NCI-H748 (cell line): ENCODE results near the gene ELAC2.

ENCODE experiments used
- DNase-seq: peaks from one replicate; lab custom pipeline; 2025; ENCODE audit not compliant: unreplicated experiment; lab: John Stamatoyannopoulos, UW

Gene ELAC2

DNA sequence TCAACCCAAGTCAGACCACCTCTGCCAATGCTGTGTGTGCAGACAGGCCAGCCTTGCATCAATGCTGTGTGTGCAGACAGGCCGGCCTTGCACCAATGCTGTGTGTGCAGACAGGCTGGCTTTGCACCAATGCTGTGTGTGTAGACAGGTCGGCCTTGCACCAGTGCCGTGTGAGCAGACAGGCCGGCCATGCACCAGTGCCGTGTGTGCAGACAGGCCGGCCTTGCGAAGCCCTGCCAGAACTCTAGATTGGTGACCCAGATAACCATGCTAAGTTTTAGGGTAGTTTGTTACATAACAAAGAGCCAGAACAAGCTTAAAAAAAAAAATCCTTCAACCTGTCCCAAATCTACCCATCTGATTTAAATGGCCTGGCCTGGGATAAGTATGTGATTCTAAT is 54.3 kb downstream of the ELAC2 start:
- no peak for DNase-seq

DNA sequence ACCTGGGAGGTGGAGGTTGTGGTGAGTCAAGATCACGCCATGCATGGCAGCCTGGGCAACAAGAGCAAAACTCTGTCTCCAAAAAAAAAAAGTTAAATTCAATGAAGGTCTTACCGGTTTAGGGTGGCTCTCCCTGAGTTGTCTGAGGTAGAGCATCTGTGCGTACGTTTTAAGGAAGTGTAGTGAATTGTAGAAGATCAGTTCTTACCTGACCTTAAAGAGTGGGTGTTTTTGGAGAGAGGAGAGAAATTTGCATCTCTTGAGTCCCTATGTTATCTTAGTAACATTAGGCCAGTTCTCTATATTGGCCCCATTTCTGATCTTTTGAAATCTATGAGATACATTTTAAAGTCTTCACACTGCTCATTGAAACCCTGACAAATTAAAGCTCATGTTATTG is 56.2 kb downstream of the ELAC2 start:
- no peak for DNase-seq

DNA sequence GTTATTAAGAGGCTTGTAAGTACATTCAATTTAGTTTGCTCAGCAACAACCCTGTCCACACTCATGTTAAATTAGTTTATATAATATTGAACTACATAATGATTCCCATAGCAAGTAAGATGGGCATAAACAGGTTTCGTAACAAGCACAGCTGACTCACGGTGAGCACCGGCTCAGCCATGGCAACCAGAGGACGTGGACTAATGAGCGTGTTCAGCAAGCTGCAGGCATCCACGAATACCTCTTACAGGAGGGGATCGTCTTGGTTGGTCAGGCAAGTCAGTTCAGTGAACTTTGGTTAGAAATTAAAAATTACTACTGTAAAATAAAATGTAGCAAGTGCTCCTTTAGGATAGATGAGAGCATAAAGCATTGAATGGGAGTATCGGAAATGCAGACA is 58.4 kb downstream of the ELAC2 start:
- DNase-seq, result no peak

DNA sequence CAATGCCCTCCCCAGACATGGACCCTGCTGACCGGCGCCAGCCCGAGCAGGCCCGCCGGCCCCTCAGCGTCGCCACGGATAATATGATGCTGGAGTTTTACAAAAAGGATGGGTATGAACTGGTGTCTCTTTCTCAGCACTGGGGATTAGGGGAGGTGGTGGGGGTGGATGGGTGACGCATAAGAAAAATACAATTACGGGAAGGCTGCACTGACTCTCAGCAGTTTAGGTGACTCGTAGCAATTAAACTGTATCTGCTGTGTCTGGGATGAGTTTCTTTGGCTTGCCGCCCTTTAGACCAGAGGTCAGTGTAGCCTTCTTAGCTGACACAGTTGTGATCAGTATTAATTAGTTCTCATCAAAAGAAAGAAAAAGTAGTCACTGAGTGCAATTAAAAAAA is 59.0 kb downstream of the ELAC2 start:
- no peak for DNase-seq

DNA sequence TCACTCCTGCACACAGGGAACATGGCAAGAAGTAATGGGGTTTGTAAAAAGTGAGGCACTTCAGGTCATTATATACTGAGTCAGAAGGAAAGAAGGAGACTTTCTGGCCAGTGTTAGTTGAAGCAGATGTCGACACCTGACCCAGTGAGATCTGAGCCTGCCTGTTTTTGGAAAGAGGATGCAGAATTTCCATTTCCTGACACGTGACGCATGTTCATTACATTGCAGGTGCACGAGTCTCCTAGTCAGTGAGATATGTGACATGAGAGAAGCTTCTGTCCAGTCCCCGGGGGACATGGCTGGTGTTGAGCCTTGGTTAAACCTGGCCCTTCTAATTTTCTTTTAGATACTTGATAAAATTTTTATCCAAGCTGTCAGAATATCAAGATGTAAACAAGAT is 62.3 kb downstream of the ELAC2 start:
- no peak for DNase-seq

DNA sequence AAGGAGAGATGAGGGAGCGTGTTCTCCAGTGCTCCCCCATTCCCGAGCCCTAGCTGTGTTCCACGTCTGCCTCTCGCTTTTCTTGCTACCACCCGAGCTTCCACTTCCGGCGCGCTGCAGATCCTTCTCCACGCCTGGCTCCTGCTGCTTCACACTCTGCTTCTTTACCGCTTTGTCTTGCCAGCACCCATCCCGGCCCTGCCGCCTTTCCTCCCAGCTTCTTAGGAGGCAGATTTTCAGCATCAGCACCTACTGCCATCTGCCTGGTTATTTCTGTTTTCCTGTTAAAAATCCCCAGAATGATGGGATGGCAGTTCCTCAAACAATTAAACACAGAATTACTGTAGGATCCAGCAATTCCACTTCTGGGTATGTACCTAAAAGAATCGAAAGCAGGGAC is 64.7 kb downstream of the ELAC2 start:
- no peak for DNase-seq

DNA sequence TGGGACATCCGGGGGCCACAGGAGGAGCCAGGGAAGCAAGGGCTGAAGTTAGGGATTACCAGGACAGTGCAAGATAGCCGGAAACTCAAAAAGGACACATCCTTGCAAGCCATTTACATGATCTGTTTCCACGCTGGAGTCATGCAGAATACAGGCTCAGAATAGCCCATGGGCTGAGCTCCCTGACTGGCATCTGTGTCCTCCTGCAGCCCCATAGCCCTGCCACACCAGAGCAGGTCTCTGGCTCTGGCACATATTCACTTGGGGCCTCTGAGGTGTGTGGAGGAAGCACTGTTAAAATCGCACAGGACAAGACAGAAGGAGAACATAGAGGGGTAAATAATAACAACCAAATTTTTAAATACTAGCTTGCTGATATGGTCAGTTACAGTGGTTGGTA is 65.8 kb downstream of the ELAC2 start:
- DNase-seq, result no peak

DNA sequence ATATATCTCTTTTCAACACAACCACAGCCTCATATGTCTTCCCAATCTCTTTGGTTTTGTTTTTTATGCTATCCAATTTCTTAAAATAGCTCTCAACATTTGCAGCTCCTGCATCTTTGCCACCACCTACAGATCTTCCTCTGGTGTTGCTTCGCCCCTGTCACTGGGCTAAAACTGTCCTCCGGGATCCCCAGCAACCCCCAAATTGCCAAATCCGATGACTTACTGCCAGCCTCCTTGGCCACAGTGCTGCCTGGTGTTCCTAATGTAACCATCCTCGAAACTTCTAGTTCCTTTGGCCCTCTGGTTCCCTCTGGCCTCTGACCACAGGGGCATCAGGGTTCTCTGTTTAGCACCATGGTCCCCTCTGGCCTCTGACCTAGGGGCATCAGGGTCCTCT is 70.8 kb downstream of the ELAC2 start:
- DNase-seq, result no peak
